ENCODE data around the gene IQCF5.
"Not testable (repeated sequence)": the region's sequence is repeated elsewhere in the genome, so short reads cannot be mapped to it uniquely, and the experiment has no call there.

Gene IQCF5

DNA sequence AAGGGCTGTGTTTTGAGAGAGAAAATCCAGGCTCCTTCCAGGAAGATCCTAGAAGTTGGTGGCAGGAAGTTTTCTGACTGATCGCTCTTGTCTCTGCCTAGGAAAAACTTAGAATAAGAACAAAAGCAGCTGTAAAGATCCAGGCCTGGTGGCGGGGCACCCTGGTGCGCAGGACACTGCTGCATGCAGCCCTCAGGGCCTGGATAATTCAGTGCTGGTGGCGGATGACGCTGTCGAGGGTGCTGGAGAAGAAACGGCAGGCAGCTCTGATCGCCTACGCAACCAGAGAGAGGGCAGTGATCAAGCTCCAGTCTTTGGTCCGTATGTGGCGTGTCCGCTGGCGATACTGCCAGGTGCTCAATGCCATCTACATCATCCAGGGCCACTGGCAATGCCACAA lies 12.5 kb downstream of the IQCF5 start:
- DNase-seq: no peak

- DNase-seq: no peak
Measured at GRCh38 chr3:51860703-51861665, 14.4 kb downstream of the IQCF5 start, which contains the start of gene IQCF2. Gene IQCF2, plus strand, starts transcription at chr3:51861615. Its CDS starts 52 bp downstream, at chr3:51861667.

DNA sequence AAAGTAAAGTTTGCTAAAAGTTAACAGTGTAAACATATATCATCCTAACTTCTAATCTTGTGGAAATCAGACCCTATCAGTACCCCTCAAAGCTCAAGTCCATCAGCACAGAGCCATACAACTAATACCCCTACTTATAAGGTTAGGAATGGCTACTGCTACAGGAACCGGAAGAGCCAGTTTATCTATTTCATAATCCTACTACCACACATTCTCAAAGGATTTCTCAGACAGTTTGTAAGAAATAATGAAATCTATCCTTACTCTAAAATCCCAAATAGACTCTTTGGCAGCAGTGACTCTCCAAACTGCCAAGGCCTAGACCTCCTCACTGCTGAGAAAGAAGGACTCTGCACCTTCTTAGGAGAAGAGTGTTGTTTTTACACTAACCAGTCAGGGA lies 20.0 kb downstream of the IQCF5 start:
- not testable (repeated sequence) for DNase-seq

GRCh38 chr3:51845129-51845528 lies 30.3 kb downstream of the IQCF5 start:
- no peak for DNase-seq

DNA sequence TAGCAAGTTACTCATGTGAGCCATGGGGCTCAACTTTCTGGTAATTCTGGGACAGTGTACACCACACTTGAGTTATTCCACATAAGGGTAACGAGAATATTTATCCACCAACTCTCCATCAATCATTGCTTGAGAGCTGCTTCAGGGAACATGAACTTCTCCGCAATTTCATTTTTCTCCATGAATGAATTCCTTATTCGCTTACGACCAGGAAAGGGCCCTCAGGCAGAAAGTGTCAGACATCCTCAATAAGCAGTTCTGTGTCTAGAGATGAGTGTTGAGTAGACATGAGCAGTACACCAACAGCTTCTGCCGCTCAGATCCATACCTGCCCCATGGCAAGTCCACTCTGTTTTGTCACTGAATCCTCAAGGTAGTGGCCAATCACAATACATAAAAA lies 38.8 kb downstream of the IQCF5 start:
- no peak for DNase-seq

DNA sequence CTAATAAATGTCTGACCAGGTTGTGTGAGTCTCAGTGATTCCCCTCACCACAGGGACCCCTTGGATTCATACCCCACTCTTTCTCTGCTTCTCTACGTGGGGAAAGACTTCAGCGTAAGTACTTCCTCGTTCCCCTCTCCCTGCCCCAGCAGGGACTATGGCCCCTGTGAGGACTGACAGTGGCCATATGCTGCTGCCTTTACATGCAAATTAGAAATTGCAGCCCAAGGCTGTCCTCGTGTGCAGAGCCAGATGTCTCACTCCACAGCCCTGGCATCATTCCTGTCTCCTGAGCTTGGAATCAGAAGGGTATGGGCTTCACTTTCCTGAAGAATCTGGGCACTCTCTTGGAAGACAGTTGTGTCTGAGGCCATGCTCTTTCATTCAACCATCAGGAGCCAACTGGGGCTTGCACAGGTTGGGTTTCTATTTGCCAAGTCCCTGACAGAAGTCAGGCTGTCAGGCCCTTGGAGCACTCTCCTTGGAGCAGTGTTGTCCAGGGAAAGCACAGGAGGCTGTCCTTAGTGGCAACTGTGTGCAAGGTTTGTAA lies 44.5 kb downstream of the IQCF5 start:
- DNase-seq: no peak

GRCh38 chr3:51830345-51830744 lies 45.1 kb downstream of the IQCF5 start:
- no peak for DNase-seq

DNA sequence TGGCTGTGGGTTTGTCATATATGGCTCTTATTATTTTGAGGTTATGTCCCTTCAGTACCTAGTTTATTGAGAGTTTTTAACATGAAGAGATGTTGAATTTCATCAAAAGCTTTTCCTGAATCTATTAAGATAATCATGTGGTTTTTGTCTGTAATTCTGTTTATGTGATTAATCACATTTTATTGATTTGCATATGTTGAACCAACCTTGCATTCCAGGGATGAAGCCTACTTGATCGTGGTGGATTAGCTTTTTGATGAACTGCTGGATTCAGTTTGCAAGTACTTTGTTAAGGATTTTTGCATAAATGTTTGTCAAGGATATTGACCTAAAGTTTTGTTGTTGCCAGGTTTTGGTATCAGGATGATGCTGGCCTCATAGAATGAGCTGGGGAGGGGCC lies 47.1 kb downstream of the IQCF5 start:
- no peak for DNase-seq

Data from suppressor macrophage treated with lipopolysaccharide for 4 hours (primary cell).